ENCODE measurements around the gene FAM20C.
"Not testable (repeated sequence)": the region's sequence is repeated elsewhere in the genome, so short reads cannot be mapped to it uniquely, and the experiment has no call there.

FAM20C gene

DNA sequence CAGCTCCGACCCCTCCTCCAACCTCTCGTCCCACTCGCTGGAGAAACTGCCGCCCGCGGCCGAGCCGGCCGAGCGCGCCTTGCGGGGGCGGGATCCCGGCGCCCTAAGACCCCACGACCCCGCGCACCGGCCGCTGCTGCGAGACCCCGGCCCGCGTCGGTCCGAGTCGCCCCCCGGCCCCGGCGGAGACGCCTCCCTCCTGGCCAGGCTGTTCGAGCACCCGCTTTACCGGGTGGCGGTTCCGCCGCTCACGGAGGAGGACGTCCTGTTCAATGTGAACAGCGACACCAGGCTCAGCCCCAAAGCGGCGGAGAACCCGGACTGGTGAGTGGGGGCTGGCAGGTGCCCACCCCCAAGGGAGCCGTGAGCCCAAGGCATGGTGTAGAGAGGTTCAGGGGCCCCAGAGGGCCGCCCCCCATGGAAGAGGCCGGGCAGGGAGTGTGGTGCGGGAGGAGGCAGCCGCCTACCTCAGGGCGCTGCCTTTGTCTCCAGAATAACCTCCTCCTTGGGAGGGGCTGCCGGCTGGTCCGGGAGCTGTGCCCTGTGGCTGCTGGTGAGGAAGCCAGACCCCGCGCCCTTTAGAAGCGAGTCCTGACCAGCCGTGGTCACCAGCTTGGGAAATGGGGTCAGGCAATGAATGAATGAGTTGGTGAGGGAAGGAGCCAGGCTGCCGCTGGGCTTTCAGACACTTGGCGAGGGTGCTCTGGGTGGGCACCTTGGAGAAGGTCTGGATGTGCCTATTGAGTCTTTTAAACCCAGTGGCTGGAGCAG lies 1.3 kb downstream of the FAM20C start:
- DNase-seq, result no peak

- DNase-seq, result no peak
These were observed 2.1 kb downstream of the FAM20C start for GRCh38 chr7:194252-195009.

- DNase-seq, result no peak
These were observed 2.8 kb downstream of the FAM20C start for GRCh38 chr7:195010-195829.

DNA sequence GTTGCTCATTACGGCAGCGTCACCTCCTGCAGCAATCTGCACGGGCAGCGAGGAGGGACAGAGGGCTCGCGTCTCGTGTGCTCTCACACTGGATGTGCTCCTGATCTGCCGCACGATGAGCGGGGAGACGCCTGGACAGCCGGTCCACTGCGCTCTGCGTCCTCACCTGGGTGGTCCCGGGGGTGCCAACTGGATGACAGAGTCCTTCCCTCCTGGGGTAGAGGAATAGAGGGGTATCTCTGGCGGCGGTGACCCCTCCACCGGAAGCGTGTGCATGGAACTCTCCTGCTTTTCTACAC lies 3.4 kb downstream of the FAM20C start:
- no peak for DNase-seq

DNA sequence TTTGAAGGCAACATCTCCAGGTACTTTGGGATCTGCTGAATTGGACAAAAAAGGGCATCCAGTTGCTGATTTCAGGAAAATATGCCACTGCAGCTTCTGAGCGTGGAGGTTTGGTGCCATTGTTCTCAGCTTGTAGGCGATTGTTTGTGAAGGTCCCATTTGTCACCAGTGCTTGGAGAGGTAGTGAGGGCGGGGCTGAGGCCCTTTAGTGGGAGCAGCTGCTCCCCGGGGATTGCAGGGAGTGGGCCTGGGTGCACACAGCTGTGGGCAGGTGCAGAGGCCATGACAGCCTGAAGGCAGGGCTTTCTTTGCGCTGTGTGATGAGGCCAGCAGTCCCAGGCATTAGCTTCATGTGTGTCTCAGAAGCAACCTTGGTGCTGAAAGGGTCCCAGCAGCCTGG lies 3.9 kb downstream of the FAM20C start:
- no peak for DNase-seq

DNA sequence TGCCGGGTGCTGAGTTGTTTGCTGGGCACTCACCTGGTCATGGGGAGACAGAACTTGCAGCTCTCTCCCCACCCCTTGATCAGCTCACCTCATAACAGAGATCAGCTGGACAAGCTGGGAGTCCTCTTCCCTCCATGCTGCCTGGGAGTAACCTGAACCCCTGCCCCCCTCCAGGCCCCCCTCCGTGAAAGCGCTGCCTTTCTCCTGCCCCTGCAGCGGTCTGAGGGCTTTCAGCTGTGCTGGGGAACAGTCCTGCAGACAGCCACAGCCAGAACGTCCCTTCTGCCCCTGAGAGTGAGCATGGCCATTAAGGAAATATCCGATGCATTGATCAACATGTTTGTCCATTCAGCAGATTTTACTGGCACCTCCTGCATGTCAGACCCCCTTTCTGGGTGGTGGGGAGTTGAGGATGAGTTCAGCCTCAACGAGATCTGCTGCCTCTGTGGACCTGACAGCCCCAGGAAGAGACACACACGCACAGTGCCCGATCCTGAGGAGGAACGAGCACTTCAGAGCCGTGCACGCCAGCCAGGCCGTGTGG lies 4.5 kb downstream of the FAM20C start:
- no peak for DNase-seq

DNA sequence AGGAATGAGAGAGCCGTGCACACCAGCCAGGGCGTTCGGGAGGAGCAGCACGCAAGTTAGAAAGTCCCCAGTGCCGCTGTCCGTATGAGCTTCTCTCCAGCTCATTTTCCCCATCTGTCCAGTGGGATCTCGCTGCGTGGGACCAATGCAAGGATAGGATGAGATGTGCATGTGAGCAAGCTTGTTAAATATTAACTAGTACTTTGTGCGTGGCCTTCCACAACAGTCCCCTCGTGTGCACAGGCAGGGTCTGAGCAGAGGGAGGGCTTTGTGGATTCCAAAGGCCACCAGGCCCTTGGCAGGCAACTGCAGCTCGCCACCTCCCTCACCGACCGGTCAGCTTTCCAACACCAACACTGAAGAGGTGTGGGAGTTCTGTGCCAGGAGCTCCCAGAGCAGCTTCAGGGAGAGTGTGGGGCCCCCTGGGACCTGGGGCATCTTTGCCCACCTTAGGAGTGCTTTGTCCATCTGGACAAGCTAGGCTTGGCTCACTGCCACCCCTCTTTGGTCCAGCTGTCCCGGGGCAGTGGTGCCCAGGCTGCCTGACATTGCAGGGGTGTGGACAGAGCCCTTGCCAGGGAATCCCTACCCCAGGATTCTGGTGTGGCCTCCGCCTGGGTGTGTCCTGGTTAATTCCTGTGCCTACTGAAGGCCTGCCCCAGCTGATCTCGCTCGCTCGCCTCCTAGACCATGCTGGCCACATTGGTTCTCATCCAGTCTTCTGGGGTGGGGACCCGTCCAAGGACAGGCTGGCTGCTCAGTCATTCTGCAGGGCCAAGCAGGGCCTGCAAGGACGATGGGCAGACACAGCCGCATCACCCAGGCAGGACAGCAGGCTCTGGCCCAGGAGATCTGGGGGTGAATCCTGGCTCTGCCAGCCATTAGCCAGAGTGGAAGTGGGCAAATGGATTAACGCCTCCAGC lies 5.3 kb downstream of the FAM20C start:
- no peak for DNase-seq

GRCh38 chr7:199483-200249 lies 7.3 kb downstream of the FAM20C start:
- no peak for DNase-seq

GRCh38 chr7:200290-200689 lies 7.9 kb downstream of the FAM20C start:
- DNase-seq, result no peak

DNA sequence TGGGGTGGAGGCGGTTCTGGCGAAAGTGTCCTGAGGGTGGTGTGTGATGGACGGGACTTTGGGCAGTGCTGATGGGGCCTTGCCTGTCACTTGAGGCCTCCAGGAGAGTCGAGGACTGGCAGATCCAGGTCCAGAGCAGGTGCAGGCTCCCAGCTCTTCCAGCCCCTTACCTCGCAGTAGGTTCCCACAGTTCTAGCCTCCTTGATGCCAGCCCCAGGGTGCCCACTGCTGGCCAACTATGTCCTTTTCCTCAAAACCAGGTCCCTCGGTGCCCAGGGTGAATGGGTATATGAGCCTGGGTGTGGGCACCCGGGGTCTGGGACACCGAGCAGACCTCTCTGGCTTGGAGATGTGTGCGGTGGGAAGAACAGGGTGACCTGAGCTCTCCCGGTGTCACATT lies 8.3 kb downstream of the FAM20C start:
- no peak for DNase-seq

- DNase-seq, result no peak
These were observed 12.0 kb downstream of the FAM20C start for GRCh38 chr7:204326-204725.

DNA sequence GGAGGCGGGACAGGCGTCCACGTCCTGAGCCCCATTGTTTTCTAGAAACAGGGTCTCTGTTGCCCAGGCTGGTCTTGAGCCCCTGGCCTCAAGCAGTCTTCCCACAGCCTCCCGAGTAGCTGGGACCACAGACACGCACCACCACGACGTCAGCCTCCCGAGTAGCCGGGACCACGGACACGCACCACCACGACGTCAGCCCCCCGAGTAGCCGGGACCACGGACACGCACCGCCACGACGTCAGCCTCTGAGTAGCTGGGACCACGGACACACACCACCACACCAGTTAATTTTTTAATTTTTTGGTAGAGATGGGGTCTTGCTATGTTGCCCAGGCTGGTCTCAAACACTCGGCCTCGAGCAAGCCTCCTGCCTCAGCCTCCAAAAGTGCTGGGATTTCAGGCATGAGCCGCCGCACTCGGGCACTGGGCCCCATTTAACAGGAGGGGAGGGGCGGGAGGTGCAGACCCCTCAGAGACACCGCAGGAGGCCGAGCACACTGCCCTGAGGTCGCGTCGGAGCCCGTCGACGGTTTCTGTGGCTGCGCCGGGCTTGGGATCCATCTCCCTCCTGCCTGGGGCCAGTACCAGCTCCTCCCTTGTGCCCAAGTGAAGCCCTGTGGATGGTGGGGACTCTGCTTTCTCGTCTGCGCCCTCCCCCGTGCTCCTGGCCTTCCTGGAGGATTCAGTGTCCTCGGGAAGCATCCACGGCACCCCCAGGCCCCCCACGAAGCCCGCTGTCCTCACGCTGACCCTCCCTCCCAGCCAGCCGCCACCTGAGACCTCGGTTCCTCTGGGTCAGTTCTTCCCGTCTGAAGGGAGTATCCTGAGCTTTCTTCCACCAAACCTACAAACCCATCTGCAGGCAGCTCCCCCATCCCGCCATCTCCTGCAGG lies 13.0 kb downstream of the FAM20C start:
- no peak for DNase-seq

DNA sequence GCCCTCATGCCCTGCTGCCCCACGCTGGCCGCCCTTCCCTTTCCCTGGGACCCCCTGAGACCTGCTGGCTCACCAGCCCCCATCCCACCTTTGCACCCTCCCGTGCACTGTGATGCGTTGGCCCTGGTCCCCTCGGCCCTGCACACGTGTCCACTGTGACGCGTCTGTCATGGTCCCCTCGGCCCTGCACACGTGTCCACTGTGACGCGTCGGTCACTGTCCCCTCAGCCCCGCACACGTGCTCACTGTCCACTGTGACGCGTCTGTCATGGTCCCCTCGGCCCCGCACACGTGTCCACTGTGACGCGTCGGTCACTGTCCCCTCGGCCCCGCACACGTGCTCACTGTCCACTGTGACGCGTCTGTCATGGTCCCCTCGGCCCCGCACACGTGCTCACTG lies 14.0 kb downstream of the FAM20C start:
- DNase-seq, result not testable (repeated sequence)

GRCh38 chr7:207418-208129 lies 15.2 kb downstream of the FAM20C start:
- DNase-seq, result no peak

GRCh38 chr7:208130-208673 lies 15.8 kb downstream of the FAM20C start:
- DNase-seq, result no peak

DNA sequence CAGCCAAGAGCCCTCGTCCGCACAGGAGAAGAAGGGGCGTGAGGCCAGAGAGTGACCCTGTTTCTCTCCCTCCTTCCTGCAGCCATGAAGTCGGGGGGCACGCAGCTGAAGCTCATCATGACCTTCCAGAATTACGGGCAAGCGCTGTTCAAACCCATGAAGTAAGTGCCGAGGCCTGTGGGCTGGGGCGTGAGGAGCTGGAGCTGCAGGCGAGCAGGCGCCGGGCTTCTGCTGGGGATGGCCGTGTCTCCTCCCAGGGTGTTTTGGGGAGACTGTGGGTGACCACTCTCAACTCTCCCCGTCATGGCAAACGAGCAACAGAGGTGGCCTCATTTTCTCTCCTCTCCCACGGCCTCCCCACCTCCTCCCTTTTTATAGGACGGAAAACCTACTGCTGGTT lies 16.4 kb downstream of the FAM20C start:
- DNase-seq, result no peak

DNA sequence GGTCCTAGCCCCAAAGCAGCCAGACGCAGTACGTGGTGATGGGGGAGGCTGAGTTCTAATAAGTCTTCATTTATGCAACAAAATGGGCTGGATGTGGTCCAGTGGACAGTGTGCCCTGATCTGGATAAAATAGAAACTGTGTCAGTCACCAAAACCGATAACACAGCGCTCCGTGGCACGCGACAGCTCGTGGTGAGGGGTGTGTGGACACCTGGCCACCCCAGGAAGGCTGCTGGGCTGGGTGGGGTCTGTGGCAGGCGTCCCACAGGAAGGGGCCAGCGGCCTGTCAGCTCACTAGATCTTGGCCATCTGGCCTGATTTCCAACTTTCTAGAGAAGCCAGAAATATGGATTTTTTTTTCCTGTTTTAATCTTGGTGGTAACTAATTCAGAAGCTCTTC lies 17.0 kb downstream of the FAM20C start:
- no peak for DNase-seq

GRCh38 chr7:209906-210305 lies 17.5 kb downstream of the FAM20C start:
- no peak for DNase-seq

DNA sequence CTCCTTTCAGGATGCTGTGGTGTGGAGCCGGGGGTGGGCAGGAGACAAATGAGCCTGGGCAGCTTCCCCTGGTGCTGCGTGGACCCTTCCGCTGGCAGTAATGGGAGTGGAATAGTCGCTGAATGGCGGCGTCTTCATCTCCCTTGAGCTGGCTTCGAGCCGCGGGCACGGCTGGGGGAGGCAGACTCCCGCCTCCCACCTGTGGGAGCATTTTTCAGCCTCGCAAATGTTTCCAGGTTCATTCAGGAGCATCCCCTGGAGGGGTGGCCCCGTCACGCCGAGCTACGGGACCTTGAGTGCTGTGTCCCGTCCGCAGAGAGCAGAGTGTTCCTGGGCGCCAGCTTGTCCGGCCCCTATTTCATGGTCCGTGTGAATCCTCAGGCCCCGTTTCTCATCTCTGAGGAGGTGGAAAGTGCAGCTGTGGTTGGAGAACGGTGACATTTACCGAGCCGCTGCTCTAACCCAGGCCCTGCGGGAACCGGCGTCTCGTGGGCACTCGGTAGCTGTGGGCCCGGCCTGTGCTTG lies 18.1 kb downstream of the FAM20C start:
- no peak for DNase-seq
